ENCODE results near the gene ALDH1L1.
"Not testable (repeated sequence)": the region's sequence is repeated elsewhere in the genome, so short reads cannot be mapped to it uniquely, and the experiment has no call there.

- not testable (repeated sequence) for TF ChIP-seq CTCF (conservative IDR thresholded peaks at IDR 0.05 in 1 of 2, IDR thresholded peaks at IDR 0.05 in 1 of 2; ENCODE audit: extremely low read depth in 1 of 2, insufficient read depth in 1 of 2, low read depth in 1 of 2, low read length in 2 of 2); EZH2 (IDR thresholded peaks at IDR 0.05; ENCODE audit: borderline replicate concordance, low read length)
Measured at GRCh38 chr3:126096274-126096673, 84.1 kb downstream of the ALDH1L1 start.
